Sigmoid colon (tissue), 7 donors: Measurements from ENCODE around the gene MAPK7. TPM values are rescaled to one million over a fixed set of nuclear protein-coding genes. Genes with fewer than 3 reads are reported as not detected.

Experiments
- DNase-seq: peaks from one replicate; pipeline ENCODE4 v3.0.0-alpha.2; 2019
- H3K27ac ChIP-seq, 4 donors: fragments of 200-600 bp; sonication (generic); one replicate each; pipeline ENCODE4 v1.5.1; 2016 to 2019; ENCODE audit warnings: mild to moderate bottlenecking in 1 of 4
- H3K27me3 ChIP-seq, 3 donors: fragments of 200-600 bp; sonication (generic); one replicate each; pipeline ENCODE4 v1.5.1; 2019; ENCODE audit warnings: mild to moderate bottlenecking in 1 of 3
- H3K36me3 ChIP-seq, 4 donors: fragments of 200-600 bp; sonication (generic); one replicate each; pipeline ENCODE4 v1.5.1; 2016 to 2019
- H3K4me1 ChIP-seq, 4 donors: fragments of 200-600 bp; sonication (generic); one replicate each; pipeline ENCODE4 v1.5.1; 2017 to 2019
- H3K4me3 ChIP-seq, 4 donors: fragments of 200-600 bp; sonication (generic); one replicate each; pipeline ENCODE4 v1.5.1; 2017 to 2019; ENCODE audit warnings: mild to moderate bottlenecking in 2 of 4, moderate library complexity in 1 of 4
- H3K9me3 ChIP-seq, 4 donors: fragments of 200-600 bp in 3 of 4; sonication (generic) in 3 of 4; one replicate each; pipeline versions ENCODE4 v1.5.1 to v1.6.1; 2013 to 2019
- EP300 ChIP-seq, 4 donors: sonication (generic); formaldehyde crosslinking; IDR thresholded peaks; one replicate each; pipeline ENCODE4 v1.6.1; 2017; ENCODE audit warnings: antibody characterized with exemption in 4 of 4
- POLR2A ChIP-seq, 2 donors: fragments of 450-650 bp; IDR thresholded peaks; one replicate each; pipeline ENCODE4 v1.6.1; 2016; ENCODE audit warnings: antibody characterized with exemption in 2 of 2, mild to moderate bottlenecking in 2 of 2, moderate library complexity in 2 of 2
- POLR2AphosphoS5 ChIP-seq, 4 donors: sonication (generic); formaldehyde crosslinking; IDR thresholded peaks; one replicate each; pipeline ENCODE4 v1.6.1; 2017; ENCODE audit warnings: antibody characterized with exemption in 4 of 4
- WGBS, 2 donors: extraction: QIAGEN DNeasy Blood & Tissue Kit; methylation state at CpG; one replicate each; pipeline ENCODE4 v1.1.7; 2013; 5-methylcytosine and 5-hydroxymethylcytosine counted together
- intact Hi-C: fragments of 100-400 bp; cut with DNase I; formaldehyde crosslinking; loops from one replicate; pipeline ENCODE4 v1.15.1; 2023
- polyA plus RNA-seq, 3 donors: library from polyadenylated mRNA; stranded (reverse); fragments of 200-250 nt; gene quantifications; one replicate each; pipeline ENCODE4 v1.2.3, GENCODE V29; 2013
- total RNA-seq, 4 donors: library from RNA; depleted of rRNA; stranded (reverse); fragments of >200 nt; gene quantifications; one replicate each; pipeline ENCODE4 v1.1.0, GENCODE V29; 2016
- TF ChIP-seq, protein P1 (sequence below), 4 experiments: fragments of 450-650 bp in 3 of 4; fragments of 200-600 bp in 1 of 4; IDR thresholded peaks; one replicate each; pipeline ENCODE4 v1.5.1; 2016 to 2019; ENCODE audit warnings: antibody characterized with exemption in 4 of 4, mild to moderate bottlenecking in 3 of 4, moderate library complexity in 2 of 4
- donor health status: healthy with polysubstance abuse.
- donor health status: Bipolar disorder and iron deficiency.
- donor health status: healthy.

The MAPK7 gene
- total and polyA plus RNA-seq, 7 donors: 18.3 to 45.7 (median 28.5) TPM

DNA sequence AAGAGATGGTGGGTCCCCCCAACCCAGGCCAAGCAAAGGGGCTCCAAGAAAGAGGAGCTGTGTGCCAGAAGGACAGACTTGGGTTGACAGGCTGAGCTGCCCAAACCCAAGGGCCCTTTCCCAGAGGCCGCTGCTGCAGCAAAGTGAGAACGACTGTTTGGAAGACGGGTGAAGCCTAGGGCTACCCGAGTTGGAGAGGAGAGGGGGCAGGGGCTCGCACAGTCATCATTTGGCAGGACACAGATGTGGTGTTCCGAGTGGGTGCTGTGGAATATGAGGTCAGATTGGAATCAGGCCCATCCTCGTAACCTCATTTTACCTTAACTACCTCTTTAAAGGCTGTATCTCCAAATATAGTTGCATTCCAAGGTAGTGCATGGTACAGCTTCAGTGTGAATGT is 14.0 kb downstream of the MAPK7 start:
- intact Hi-C loops: no loop called here
- no peaks in the 10 kb centered on the region for H3K36me3 ChIP-seq
- H3K4me3 ChIP-seq: no peak overlapping the region
- TF ChIP-seq POLR2A (IDR thresholded peaks at IDR 0.05) (no peak), EP300 (IDR thresholded peaks at IDR 0.05) (peak in 3 of 4 donors; percentile 7 to 67 (median 60)), POLR2AphosphoS5 (IDR thresholded peaks at IDR 0.05) (peak in 2 of 4 donors; percentile 61 to 62)
- DNase-seq: peak; percentile 64
- WGBS, 2 donors: 84 to 87% methylated on average over 7 of the region's 7 CpGs
- no peaks in the 10 kb centered on the region for H3K27me3 ChIP-seq
- H3K4me1 ChIP-seq: peaks cover 0 to 63% (median 53%) of the 10 kb centered on the region in 4 donors
- H3K9me3 ChIP-seq: no peaks in the 10 kb centered on the region
- peak overlapping the region in 3 of 4 donors; percentile 96 to 97 (median 96) for H3K27ac ChIP-seq

DNA sequence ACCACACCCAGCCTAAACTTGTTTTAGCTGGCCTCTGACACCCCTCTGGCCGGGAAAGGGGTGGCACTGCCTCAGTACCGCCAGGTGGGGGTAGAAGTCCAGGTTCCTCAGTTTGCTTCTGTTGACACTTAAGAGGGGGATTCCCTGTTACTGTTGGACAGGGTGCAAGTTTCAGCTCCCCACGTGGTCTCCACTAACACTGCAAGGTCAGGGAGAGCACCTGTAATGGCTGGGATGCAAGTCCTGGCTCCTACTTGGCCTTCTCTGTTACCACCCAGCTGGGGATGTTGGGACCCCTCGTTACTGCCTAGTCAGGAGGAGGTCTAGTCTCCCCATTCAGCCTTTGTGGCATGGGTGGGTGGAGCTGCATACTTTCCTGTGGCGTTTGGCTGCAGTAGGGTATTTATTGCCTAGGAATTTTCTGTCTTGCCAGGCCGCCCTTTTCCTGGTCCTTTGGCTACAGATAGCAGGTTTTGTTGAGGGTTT is 19.3 kb downstream of the MAPK7 start:
- no peaks in the 10 kb centered on the region for H3K27me3 ChIP-seq
- TF ChIP-seq EP300 (IDR thresholded peaks at IDR 0.05): no peak
- no peak for TF ChIP-seq POLR2AphosphoS5 (IDR thresholded peaks at IDR 0.05)
- 15 to 58% methylated on average over 6 of the region's 6 CpGs for WGBS, 2 donors
- no peak overlapping the region for H3K4me3 ChIP-seq
- peaks cover 0 to 43% (median 32%) of the 10 kb centered on the region in 4 donors for H3K4me1 ChIP-seq
- H3K9me3 ChIP-seq: no peaks in the 10 kb centered on the region
- intact Hi-C loops: no loop called here
- H3K27ac ChIP-seq: peak overlapping the region; percentile 53 to 60 (median 57)
- DNase-seq: no peak
- H3K36me3 ChIP-seq: no peaks in the 10 kb centered on the region

DNA sequence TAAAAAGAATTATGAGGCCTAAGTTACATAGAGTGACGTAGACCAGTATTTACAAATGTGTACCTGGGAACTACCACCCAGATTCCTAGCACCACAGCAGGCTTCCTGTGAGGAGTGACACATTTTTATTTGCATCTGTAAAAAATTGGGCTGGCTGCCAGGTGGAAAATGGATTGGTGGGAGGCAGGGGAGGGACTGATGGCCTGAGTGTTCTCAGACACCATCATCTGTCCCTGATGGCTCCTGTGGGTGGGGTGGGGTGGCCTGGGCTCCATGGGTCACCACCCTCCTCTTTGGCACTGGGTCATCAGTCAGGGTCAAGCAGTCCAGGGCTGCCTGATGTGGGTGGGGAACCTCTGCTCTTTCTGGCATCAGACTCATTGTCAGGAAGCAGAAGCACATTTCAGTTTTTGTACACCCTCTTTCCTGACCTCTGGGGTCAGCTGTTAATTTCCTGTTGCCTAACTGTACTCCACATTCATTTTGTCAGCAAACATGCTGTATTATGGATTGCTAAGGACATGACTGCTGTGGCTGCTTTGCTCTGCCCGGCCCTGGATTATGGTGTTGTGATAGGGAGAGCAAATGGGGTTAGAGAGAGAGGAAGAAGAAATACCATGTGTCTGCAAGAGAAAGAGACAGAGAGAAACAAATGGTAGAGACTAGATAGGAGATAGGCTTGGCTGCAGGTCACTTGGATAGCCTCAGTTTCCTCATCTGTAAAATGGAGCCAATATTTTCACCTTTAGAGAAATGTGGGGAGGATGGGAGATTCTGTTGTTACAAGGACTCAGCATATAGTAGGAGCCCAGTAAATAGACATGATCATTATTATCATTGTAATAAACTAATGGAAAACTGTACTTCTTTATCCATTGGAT is 20.2 kb downstream of the MAPK7 start:
- DNase-seq: peak; percentile 85
- TF ChIP-seq, protein P1, sequence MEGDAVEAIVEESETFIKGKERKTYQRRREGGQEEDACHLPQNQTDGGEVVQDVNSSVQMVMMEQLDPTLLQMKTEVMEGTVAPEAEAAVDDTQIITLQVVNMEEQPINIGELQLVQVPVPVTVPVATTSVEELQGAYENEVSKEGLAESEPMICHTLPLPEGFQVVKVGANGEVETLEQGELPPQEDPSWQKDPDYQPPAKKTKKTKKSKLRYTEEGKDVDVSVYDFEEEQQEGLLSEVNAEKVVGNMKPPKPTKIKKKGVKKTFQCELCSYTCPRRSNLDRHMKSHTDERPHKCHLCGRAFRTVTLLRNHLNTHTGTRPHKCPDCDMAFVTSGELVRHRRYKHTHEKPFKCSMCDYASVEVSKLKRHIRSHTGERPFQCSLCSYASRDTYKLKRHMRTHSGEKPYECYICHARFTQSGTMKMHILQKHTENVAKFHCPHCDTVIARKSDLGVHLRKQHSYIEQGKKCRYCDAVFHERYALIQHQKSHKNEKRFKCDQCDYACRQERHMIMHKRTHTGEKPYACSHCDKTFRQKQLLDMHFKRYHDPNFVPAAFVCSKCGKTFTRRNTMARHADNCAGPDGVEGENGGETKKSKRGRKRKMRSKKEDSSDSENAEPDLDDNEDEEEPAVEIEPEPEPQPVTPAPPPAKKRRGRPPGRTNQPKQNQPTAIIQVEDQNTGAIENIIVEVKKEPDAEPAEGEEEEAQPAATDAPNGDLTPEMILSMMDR (IDR thresholded peaks at IDR 0.05): no peak
- TF ChIP-seq POLR2AphosphoS5 (IDR thresholded peaks at IDR 0.05) (peak in 2 of 4 donors; percentile 43 to 57), POLR2A (IDR thresholded peaks at IDR 0.05) (no peak), EP300 (IDR thresholded peaks at IDR 0.05) (peak in 1 of 4 donors; percentile 49)
- Histone ChIP-seq H3K27ac (peak overlapping the region; percentile 53 to 60 (median 57)), H3K9me3 (no peaks in the 10 kb centered on the region), H3K27me3 (no peaks in the 10 kb centered on the region), H3K4me3 (no peak overlapping the region), H3K36me3 (no peaks in the 10 kb centered on the region), H3K4me1 (peaks cover 0 to 38% (median 26%) of the 10 kb centered on the region in 4 donors)
- intact Hi-C loops: no loop called here
- 8 to 49% methylated on average over 2 of the region's 2 CpGs for WGBS, 2 donors

DNA sequence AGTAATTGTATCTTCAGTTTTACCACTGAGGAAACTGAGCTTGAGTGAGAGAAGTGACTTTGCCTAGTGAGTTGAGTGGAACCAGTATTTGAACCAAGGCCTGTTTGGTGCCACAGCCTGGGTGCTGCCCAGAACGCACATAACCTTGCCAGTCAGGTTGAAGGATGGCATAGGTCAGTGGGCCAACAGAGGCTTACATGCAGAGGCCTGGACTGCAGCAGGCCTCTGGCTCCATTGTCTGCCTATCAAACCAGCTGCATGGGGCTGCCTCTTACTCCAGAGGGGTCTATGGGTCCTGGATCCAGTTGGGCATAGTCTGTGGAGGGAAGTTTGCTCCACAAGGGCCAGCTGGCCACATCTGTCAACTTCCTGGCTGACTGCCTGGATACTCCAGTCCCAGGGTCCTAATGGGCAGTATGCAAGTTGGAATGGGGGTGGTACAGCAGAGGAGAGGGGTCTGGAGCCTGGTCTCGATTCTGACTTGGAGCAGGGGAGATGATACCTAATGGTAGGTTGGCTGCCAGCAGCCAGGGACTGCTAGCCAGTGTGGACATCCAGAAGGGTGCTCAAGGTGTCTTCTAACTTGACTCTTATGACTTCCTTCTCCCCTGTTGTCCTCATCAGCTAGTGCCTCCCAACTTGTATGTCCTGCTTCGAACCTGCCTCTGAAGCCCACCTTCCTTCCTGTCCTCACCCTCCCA is 21.6 kb downstream of the MAPK7 start:
- no peaks in the 10 kb centered on the region for H3K36me3 ChIP-seq
- no peaks in the 10 kb centered on the region for H3K9me3 ChIP-seq
- 84 to 92% methylated on average over 3 of the region's 3 CpGs for WGBS, 2 donors
- H3K27ac ChIP-seq: no peak overlapping the region
- no peak overlapping the region for H3K4me3 ChIP-seq
- intact Hi-C loops: no loop called here
- TF ChIP-seq EP300 (IDR thresholded peaks at IDR 0.05) (no peak), POLR2AphosphoS5 (IDR thresholded peaks at IDR 0.05) (no peak), POLR2A (IDR thresholded peaks at IDR 0.05) (no peak)
- TF ChIP-seq, protein P1 (IDR thresholded peaks at IDR 0.05): no peak
- H3K4me1 ChIP-seq: peaks cover 0 to 37% (median 26%) of the 10 kb centered on the region in 4 donors
- H3K27me3 ChIP-seq: no peaks in the 10 kb centered on the region
- no peak for DNase-seq

DNA sequence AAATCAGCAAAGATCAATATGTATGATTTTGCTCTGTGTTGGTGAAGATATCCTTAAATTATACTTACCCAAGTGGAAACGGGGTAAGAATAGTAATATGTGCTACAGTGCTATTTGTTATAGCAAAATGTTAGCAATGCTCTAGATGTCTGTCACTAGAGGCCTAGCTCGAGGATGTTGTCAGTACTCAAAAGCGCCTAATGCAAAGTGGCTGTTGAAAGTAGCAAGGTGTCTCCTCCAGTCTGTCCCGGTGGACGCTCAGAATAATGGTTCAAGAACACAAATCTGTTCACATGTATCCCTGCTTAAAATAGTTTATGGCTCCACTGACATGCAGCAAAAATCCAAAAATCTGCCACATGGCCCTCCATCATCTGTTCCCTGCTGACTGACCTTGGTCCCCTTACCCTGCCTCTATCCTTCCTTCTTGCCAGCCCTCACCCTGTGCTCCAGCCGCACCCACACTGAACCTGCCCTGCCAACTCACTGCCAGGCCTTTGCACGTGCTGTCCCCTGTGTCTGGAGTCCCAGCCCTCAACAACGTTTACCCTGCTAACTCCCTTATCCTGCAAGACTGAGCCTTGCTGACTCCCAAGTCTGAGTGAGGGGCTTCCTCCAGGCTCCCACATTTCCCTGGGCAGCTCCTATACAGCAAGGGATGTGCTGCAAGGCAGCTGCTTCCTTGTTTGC is 23.2 kb downstream of the MAPK7 start:
- intact Hi-C loops: no loop called here
- Histone ChIP-seq H3K4me1 (peaks cover 0 to 37% (median 26%) of the 10 kb centered on the region in 4 donors), H3K36me3 (no peaks in the 10 kb centered on the region), H3K27ac (peak overlapping the region; percentile 24 to 46 (median 33)), H3K9me3 (no peaks in the 10 kb centered on the region), H3K4me3 (no peak overlapping the region), H3K27me3 (no peaks in the 10 kb centered on the region)
- peak; percentile 35 for DNase-seq
- no peak for TF ChIP-seq POLR2A (IDR thresholded peaks at IDR 0.05)
- TF ChIP-seq EP300 (IDR thresholded peaks at IDR 0.05): no peak
- TF ChIP-seq POLR2AphosphoS5 (IDR thresholded peaks at IDR 0.05): no peak
- TF ChIP-seq, protein P1 (IDR thresholded peaks at IDR 0.05): no peak
- 60 to 76% methylated on average over 8 of the region's 8 CpGs for WGBS, 2 donors
